Right lobe of liver (tissue), 6 donors: ENCODE measurements around the gene YJU2. TPM values are rescaled to one million over a fixed set of nuclear protein-coding genes. Genes with fewer than 3 reads are reported as not detected.
"Not testable (repeated sequence)": the region's sequence is repeated elsewhere in the genome, so short reads cannot be mapped to it uniquely, and the experiment has no call there.

ENCODE experiments used
- ATAC-seq, 4 donors: fragments of 200-7000 bp; cut with Tn5 transposase; one replicate each; pipeline ENCODE4 v1.9.1; 2020; ENCODE audit warnings: mild to moderate bottlenecking in 4 of 4, moderate library complexity in 4 of 4
- DNase-seq, 3 donors: peaks; one replicate each; pipeline ENCODE4 v3.0.0-alpha.2; 2020
- H3K27ac ChIP-seq, 3 donors: fragments of 200-600 bp; one replicate each; pipeline ENCODE4 v1.8.0; 2022
- H3K27me3 ChIP-seq, 2 donors: fragments of 200-600 bp; one replicate each; pipeline ENCODE4 v1.8.0; 2022
- H3K36me3 ChIP-seq, 4 donors: fragments of 200-600 bp; sonication (generic) in 1 of 4; one replicate each; pipeline versions ENCODE4 v1.5.1 to v1.8.0; 2017 to 2022; ENCODE audit warnings: control low read depth in 1 of 4
- H3K4me1 ChIP-seq, 4 donors: fragments of 200-600 bp; sonication (generic) in 1 of 4; one replicate each; pipeline versions ENCODE4 v1.5.1 to v1.8.0; 2017 to 2022; ENCODE audit warnings: control low read depth in 1 of 4
- H3K4me3 ChIP-seq, 3 donors: fragments of 200-600 bp; one replicate each; pipeline ENCODE4 v1.8.0; 2022
- H3K9me3 ChIP-seq, 4 donors: fragments of 200-600 bp; sonication (generic) in 1 of 4; one replicate each; pipeline versions ENCODE4 v1.5.1 to v1.8.0; 2017 to 2022; ENCODE audit warnings: control low read depth in 1 of 4
- CTCF ChIP-seq, 4 donors: fragments of 200-600 bp in 3 of 4; fragments of 450-650 bp in 1 of 4; IDR thresholded peaks; one replicate each; pipeline versions ENCODE4 v1.5.1 to v1.8.0; 2016 to 2022; ENCODE audit warnings: antibody characterized with exemption in 4 of 4, mild to moderate bottlenecking in 2 of 4
- POLR2A ChIP-seq: fragments of 450-650 bp; IDR thresholded peaks from one replicate; pipeline ENCODE4 v1.6.1; 2017; ENCODE audit warnings: antibody characterized with exemption, mild to moderate bottlenecking
- WGBS: methylation state at CpG from one replicate; pipeline ENCODE4 v1.1.6; 2018; ENCODE audit warnings: low coverage, low lambda C conversion rate; ENCODE audit not compliant: insufficient coverage; ENCODE audit errors: missing lambda C conversion rate; 5-methylcytosine and 5-hydroxymethylcytosine counted together
- intact Hi-C, 2 donors: fragments of 100-400 bp; cut with DNase I; formaldehyde crosslinking; loops; one replicate each; pipeline versions ENCODE4 v1.11.2 to v1.14.1; 2022
- total RNA-seq, 6 experiments: library from RNA; depleted of rRNA in 2 of 6; stranded (reverse); fragments of >200 nt in 2 of 6; fragmentation: NEBNext Ultra II Directional in 3 of 6; extraction: Animal tissue kit (Norgen Biotek cat#: 25700) in 3 of 6; gene quantifications; one replicate each; pipeline versions ENCODE4 v1.1.0 to v1.2.4, GENCODE V29; 2016 to 2023
- donor health status: DM: no; HTN: yes; CAD: no.
- donor health status: DM: no; HTN: no; CAD: no.
- donor health status: DM: no; HTN: no; CAD: no.
- donor health status: DM: no; HTN: yes; CAD: no.
- donor health status: DM: no; HTN: yes; CAD: no.

The YJU2 gene
- total RNA-seq, 6 experiments from 2014 or later: 6.4 to 14.1 (median 8.9) TPM

GRCh38 chr19:4279530-4280422 is 32.9 kb downstream of the YJU2 start:
- no peaks in the 10 kb centered on the region for H3K36me3 ChIP-seq
- H3K27me3 ChIP-seq: no peaks in the 10 kb centered on the region
- ATAC-seq (no peak), DNase-seq (no peak)
- no peak for TF ChIP-seq CTCF (IDR thresholded peaks at IDR 0.05)
- no peak for TF ChIP-seq POLR2A
- WGBS: 7% methylated on average over 19 of the region's 71 CpGs
- peak overlapping the region; percentile 28 to 43 (median 29) for H3K4me3 ChIP-seq
- intact Hi-C loops: no loop called here
- H3K9me3 ChIP-seq: no peaks in the 10 kb centered on the region
- H3K27ac ChIP-seq: no peak overlapping the region
- H3K4me1 ChIP-seq: peaks cover 0 to 13% (median 0%) of the 10 kb centered on the region in 4 donors

- TF ChIP-seq CTCF (IDR thresholded peaks at IDR 0.05) (no peak), POLR2A (no peak)
- Histone ChIP-seq H3K27ac (peak overlapping the region in 2 of 3 donors; percentile 31 to 61), H3K36me3 (no peaks in the 10 kb centered on the region), H3K4me3 (peak overlapping the region; percentile 32 to 56 (median 55)), H3K27me3 (no peaks in the 10 kb centered on the region), H3K9me3 (no peaks in the 10 kb centered on the region), H3K4me1 (peaks cover 0 to 10% (median 4%) of the 10 kb centered on the region in 4 donors)
- intact Hi-C loops: no loop called here
- ATAC-seq: peak; percentile 98 to 99 (median 98)
- WGBS: 15% methylated on average over 10 of the region's 20 CpGs
- DNase-seq: peak; percentile 78 to 93 (median 87)
Measured at GRCh38 chr19:4284176-4284958, 37.5 kb downstream of the YJU2 start.

- H3K27ac ChIP-seq: peak overlapping the region in 2 of 3 donors; percentile 31 to 61
- H3K27me3 ChIP-seq: no peaks in the 10 kb centered on the region
Measured at GRCh38 chr19:4284974-4285373, 38.1 kb downstream of the YJU2 start.

GRCh38 chr19:4286141-4286540 is 39.3 kb downstream of the YJU2 start:
- H3K36me3 ChIP-seq, H3K9me3 ChIP-seq, ATAC-seq, intact Hi-C loops, H3K27me3 ChIP-seq, H3K4me3 ChIP-seq, DNase-seq, H3K27ac ChIP-seq, H3K4me1 ChIP-seq: not testable (repeated sequence)
- WGBS: 90% methylated on average over 4 of the region's 4 CpGs

More at GRCh38 chr19:4284974-4285373, 38.1 kb downstream of the YJU2 start:
- peak overlapping the region; percentile 32 to 56 (median 55) for H3K4me3 ChIP-seq
- ATAC-seq (no peak), DNase-seq (no peak)
- no peaks in the 10 kb centered on the region for H3K36me3 ChIP-seq
- H3K4me1 ChIP-seq: peaks cover 0 to 8% (median 3%) of the 10 kb centered on the region in 4 donors
- TF ChIP-seq CTCF (IDR thresholded peaks at IDR 0.05): no peak
- TF ChIP-seq POLR2A: no peak
- intact Hi-C loops: no loop called here
- no peaks in the 10 kb centered on the region for H3K9me3 ChIP-seq
- WGBS: 33% methylated on average over 4 of the region's 6 CpGs
